Hepatocyte (in vitro differentiated cells): ENCODE measurements around the gene PTPRE. TPM values are rescaled to one million over a fixed set of nuclear protein-coding genes. Genes with fewer than 3 reads are reported as not detected.

ENCODE experiments used
- DNase-seq: peaks from one replicate; pipeline ENCODE4 v3.0.0-alpha.2; 2016; ENCODE audit warnings: low spot score
- H2AFZ ChIP-seq: fragments of 200-600 bp; sonication (generic); 2 replicates; pipeline ENCODE4 v1.6.0; 2016; ENCODE audit warnings: antibody characterized with exemption, mild to moderate bottlenecking
- H3K27ac ChIP-seq: fragments of 200-600 bp; sonication (generic); 2 replicates; pipeline ENCODE4 v1.5.1; 2016; ENCODE audit warnings: mild to moderate bottlenecking
- H3K27me3 ChIP-seq: fragments of 200-600 bp; sonication (generic); 2 replicates; pipeline ENCODE4 v1.6.1; 2016
- H3K36me3 ChIP-seq: fragments of 200-600 bp; sonication (generic); replicated peaks from 2 replicates; pipeline ENCODE4 v1.5.1; 2016; ENCODE audit warnings: low read depth; ENCODE audit not compliant: insufficient read depth
- H3K4me1 ChIP-seq: fragments of 200-600 bp; sonication (generic); 2 replicates; pipeline ENCODE4 v1.5.1; 2016; ENCODE audit warnings: mild to moderate bottlenecking, moderate library complexity; ENCODE audit not compliant: insufficient read depth
- H3K4me2 ChIP-seq: fragments of 200-600 bp; sonication (generic); 2 replicates; pipeline ENCODE4 v1.6.0; 2016
- H3K4me3 ChIP-seq: fragments of 200-600 bp; sonication (generic); 2 replicates; pipeline ENCODE4 v1.5.1; 2016; ENCODE audit warnings: mild to moderate bottlenecking
- H3K79me2 ChIP-seq: fragments of 200-600 bp; sonication (generic); 2 replicates; pipeline ENCODE4 v1.6.0; 2017; ENCODE audit warnings: mild to moderate bottlenecking
- H3K9me2 ChIP-seq: fragments of 200-600 bp; sonication (generic); replicated peaks from 2 replicates; pipeline ENCODE4 v1.6.0; 2017; ENCODE audit warnings: mild to moderate bottlenecking; ENCODE audit not compliant: insufficient read depth
- H3K9me3 ChIP-seq: fragments of 200-600 bp; sonication (generic); 2 replicates; pipeline ENCODE4 v1.5.1; 2016; ENCODE audit warnings: low read depth, mild to moderate bottlenecking
- H4K20me1 ChIP-seq: fragments of 200-600 bp; sonication (generic); 2 replicates; pipeline ENCODE4 v1.6.0; 2016; ENCODE audit warnings: mild to moderate bottlenecking; ENCODE audit not compliant: insufficient read depth, poor library complexity, severe bottlenecking
- EZH2 ChIP-seq: fragments of 200-600 bp; sonication (generic); IDR thresholded peaks from 2 replicates; pipeline ENCODE4 v1.6.1; 2016; ENCODE audit warnings: antibody characterized with exemption, mild to moderate bottlenecking, borderline replicate concordance
- EZH2phosphoT487 ChIP-seq: fragments of 200-600 bp; sonication (generic); IDR thresholded peaks from one replicate; pipeline ENCODE4 v1.6.1; 2018; ENCODE audit warnings: antibody characterized with exemption, mild to moderate bottlenecking, low read depth, moderate library complexity; ENCODE audit not compliant: unreplicated experiment, severe bottlenecking
- WGBS: methylation state at CpG from one replicate; pipeline ENCODE4 v1.1.6; 2016; ENCODE audit warnings: low lambda C conversion rate; ENCODE audit errors: missing lambda C conversion rate; 5-methylcytosine and 5-hydroxymethylcytosine counted together
- polyA plus RNA-seq: library from polyadenylated mRNA; unstranded; fragments of >200 nt; fragmentation: Nextera tagmentation; extraction: Ambion mirVana; gene quantifications from 2 replicates; pipeline ENCODE4 v1.2.1, GENCODE V29; 2016
- total RNA-seq: library from RNA; depleted of rRNA; stranded (reverse); fragments of >200 nt; gene quantifications from 2 replicates; pipeline ENCODE4 v1.2.3, GENCODE V29; 2014
- TF ChIP-seq, protein P1 (sequence below): fragments of 200-600 bp; sonication (generic); IDR thresholded peaks from 2 replicates; pipeline ENCODE4 v1.5.1; 2016; ENCODE audit warnings: antibody characterized with exemption, mild to moderate bottlenecking; ENCODE audit not compliant: poor library complexity

PTPRE gene
- total and polyA plus RNA-seq, 2 experiments from 2014 or later: 3.2 to 10.1 TPM

DNA sequence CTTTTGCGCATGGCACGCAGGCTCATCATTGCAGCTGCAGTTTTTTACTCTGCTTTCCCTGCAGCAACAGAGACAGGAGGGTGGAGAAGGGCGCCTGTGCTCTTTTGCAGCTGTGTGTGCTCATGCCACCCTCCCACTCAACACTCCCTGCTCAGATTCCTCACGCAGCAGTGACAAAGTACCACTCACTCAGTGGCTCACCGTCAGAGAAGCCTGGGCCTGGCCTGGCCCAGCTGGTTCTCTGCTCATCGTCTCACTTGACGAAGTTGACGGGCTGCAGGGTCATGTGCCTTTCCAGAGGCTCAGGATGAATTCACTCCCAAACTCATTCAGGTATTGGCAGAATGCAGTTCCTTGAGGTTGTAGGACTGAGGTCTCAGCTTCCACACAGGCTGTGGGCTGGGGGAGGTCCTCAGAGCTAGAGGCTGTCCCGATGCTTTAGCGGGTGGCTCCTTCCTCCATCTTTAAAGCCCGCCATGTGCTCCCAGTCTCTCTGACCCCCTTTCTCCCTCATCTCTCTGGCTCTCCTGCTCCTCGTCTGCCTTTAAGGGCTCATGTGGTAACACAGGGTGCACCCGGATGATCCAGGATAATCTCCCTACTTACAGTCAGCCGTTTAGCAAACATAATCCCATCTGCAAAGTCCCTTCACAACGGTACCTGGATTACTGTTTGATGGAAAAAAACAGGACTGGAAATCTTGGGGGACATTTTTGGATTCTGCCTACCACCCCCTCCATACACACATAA is 25.8 kb downstream of the PTPRE start:
- Histone ChIP-seq H4K20me1 (no peaks in the 10 kb centered on the region), H2AFZ (no peak overlapping the region), H3K4me1 (no peaks in the 10 kb centered on the region), H3K36me3 (no peaks in the 10 kb centered on the region), H3K4me2 (no peak overlapping the region), H3K79me2 (no peaks in the 10 kb centered on the region), H3K9me3 (no peaks in the 10 kb centered on the region), H3K9me2 (no peaks in the 10 kb centered on the region), H3K4me3 (no peak overlapping the region), H3K27me3 (no peaks in the 10 kb centered on the region), H3K27ac (no peak overlapping the region)
- 83% methylated on average over 15 of the region's 15 CpGs for WGBS
- no peak for DNase-seq
- TF ChIP-seq EZH2: no peak
- TF ChIP-seq EZH2phosphoT487: no peak
- TF ChIP-seq, protein P1, sequence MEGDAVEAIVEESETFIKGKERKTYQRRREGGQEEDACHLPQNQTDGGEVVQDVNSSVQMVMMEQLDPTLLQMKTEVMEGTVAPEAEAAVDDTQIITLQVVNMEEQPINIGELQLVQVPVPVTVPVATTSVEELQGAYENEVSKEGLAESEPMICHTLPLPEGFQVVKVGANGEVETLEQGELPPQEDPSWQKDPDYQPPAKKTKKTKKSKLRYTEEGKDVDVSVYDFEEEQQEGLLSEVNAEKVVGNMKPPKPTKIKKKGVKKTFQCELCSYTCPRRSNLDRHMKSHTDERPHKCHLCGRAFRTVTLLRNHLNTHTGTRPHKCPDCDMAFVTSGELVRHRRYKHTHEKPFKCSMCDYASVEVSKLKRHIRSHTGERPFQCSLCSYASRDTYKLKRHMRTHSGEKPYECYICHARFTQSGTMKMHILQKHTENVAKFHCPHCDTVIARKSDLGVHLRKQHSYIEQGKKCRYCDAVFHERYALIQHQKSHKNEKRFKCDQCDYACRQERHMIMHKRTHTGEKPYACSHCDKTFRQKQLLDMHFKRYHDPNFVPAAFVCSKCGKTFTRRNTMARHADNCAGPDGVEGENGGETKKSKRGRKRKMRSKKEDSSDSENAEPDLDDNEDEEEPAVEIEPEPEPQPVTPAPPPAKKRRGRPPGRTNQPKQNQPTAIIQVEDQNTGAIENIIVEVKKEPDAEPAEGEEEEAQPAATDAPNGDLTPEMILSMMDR: no peak

DNA sequence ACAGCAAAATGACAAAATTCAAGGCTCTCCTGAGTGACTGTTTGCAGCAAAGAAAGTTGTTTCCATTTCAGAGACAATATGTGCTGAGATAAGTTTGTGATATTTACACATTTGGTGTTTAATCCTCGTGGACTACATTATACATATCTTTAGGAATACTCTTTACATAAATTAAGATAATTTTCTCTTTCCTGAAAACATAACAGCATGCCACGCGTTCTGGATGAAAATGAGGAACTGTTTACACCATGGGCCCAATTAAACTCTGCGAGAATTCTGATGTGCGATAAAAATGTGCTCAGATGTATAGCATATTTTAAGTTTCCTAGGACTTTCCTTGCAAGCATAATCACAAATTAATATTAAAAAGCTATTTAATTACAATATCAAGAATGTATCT is 26.4 kb downstream of the PTPRE start:
- Histone ChIP-seq H2AFZ (no peak overlapping the region), H4K20me1 (no peaks in the 10 kb centered on the region), H3K9me2 (no peaks in the 10 kb centered on the region), H3K36me3 (no peaks in the 10 kb centered on the region), H3K4me2 (no peak overlapping the region), H3K27me3 (no peaks in the 10 kb centered on the region), H3K4me1 (no peaks in the 10 kb centered on the region), H3K9me3 (no peaks in the 10 kb centered on the region), H3K4me3 (no peak overlapping the region), H3K79me2 (no peaks in the 10 kb centered on the region), H3K27ac (no peak overlapping the region)
- TF ChIP-seq EZH2 (no peak), EZH2phosphoT487 (no peak)
- TF ChIP-seq, protein P1: no peak
- DNase-seq: no peak
- WGBS: 92% methylated on average over 5 of the region's 5 CpGs

DNA sequence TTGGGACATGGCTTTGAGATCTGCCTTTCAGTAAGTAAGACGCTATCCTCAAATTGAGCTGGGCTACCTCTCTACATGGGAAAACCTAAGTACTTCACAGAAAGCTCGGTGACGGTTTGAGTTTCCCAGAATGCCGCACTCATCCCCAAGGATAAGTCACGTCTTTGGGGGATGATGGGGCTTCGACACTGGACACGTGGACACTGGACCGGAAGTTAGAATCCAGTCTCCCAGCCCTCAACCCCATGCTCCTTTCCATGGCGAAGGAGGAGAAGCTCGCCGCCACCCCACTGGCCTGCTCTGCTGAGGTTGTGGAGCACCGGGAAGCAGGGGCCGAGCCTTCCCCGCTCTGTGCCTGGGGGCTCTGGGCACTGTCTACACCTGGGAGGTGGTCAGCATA is 27.5 kb downstream of the PTPRE start:
- 90% methylated on average over 14 of the region's 14 CpGs for WGBS
- H3K4me2 ChIP-seq: no peak overlapping the region
- no peaks in the 10 kb centered on the region for H3K27me3 ChIP-seq
- H3K36me3 ChIP-seq: no peaks in the 10 kb centered on the region
- H3K4me3 ChIP-seq: no peak overlapping the region
- no peaks in the 10 kb centered on the region for H3K9me3 ChIP-seq
- TF ChIP-seq, protein P1: no peak
- no peak for TF ChIP-seq EZH2
- TF ChIP-seq EZH2phosphoT487: no peak
- no peak for DNase-seq
- H3K4me1 ChIP-seq: no peaks in the 10 kb centered on the region
- H3K79me2 ChIP-seq: no peaks in the 10 kb centered on the region
- no peak overlapping the region for H2AFZ ChIP-seq
- H3K9me2 ChIP-seq: no peaks in the 10 kb centered on the region
- H4K20me1 ChIP-seq: no peaks in the 10 kb centered on the region
- no peak overlapping the region for H3K27ac ChIP-seq
